SU-DHL-6 (cell line): ENCODE results near the gene ZNF609.

Experiments used
- CTCF ChIP-seq: fragments of 200-600 bp; sonication (generic); IDR thresholded peaks from one replicate; pipeline ENCODE4 v1.5.1; 2017; ENCODE audit warnings: antibody characterized with exemption, mild to moderate bottlenecking, low read length, moderate library complexity; ENCODE audit not compliant: insufficient read depth, poor library complexity, severe bottlenecking
- EZH2phosphoT487 ChIP-seq: fragments of 200-600 bp; sonication (generic), shearing (Covaris generic); conservative IDR thresholded peaks from 2 replicates; pipeline ENCODE4 v1.6.1; 2018; ENCODE audit warnings: mild to moderate bottlenecking, antibody characterized with exemption, low read length, moderate library complexity, mixed read lengths

- TF ChIP-seq CTCF, result no peak
- TF ChIP-seq EZH2phosphoT487, result no peak
These were observed 126.0 kb downstream of the ZNF609 start for GRCh38 chr15:64586259-64586870.
